ENCODE results near the gene SMIM11.
"Not testable (repeated sequence)": the region's sequence is repeated elsewhere in the genome, so short reads cannot be mapped to it uniquely, and the experiment has no call there.

Gene SMIM11

GRCh38 chr21:34427339-34427738 lies 52.0 kb downstream of the SMIM11 start:
- not testable (repeated sequence) for DNase-seq

DNA sequence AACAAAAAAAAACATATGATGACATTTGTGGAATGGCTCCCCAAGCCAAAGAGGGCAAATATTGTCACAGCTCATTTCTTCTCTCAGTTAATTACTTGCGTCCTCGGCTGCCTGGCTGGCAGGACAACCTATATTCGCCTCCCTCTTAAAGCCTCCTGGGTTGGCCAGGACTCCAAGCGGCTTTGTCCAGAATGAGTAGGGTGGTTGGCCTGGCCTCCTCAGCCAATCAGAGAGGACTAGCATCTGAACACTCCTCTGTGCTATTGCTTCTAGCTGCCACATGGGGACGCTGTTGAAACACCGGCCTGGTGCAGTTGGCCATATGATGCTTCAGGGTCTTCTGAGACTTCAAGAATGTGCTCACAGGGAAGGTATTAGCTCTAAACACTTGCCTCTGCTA lies 53.1 kb downstream of the SMIM11 start:
- not testable (repeated sequence) for DNase-seq

- DNase-seq, result not testable (repeated sequence)
These were observed 54.4 kb downstream of the SMIM11 start for GRCh38 chr21:34429710-34430109.

Data from EL (cell line).